ENCODE measurements around the gene HCK. TPM values are rescaled to one million over a fixed set of nuclear protein-coding genes. Genes with fewer than 3 reads are reported as not detected.
A peak's percentile ranks its signal among the peaks of the same experiment; 100 is the strongest.

HCK gene
- total RNA-seq, 1 donor from 2014 or later, result 0.34 TPM

DNA sequence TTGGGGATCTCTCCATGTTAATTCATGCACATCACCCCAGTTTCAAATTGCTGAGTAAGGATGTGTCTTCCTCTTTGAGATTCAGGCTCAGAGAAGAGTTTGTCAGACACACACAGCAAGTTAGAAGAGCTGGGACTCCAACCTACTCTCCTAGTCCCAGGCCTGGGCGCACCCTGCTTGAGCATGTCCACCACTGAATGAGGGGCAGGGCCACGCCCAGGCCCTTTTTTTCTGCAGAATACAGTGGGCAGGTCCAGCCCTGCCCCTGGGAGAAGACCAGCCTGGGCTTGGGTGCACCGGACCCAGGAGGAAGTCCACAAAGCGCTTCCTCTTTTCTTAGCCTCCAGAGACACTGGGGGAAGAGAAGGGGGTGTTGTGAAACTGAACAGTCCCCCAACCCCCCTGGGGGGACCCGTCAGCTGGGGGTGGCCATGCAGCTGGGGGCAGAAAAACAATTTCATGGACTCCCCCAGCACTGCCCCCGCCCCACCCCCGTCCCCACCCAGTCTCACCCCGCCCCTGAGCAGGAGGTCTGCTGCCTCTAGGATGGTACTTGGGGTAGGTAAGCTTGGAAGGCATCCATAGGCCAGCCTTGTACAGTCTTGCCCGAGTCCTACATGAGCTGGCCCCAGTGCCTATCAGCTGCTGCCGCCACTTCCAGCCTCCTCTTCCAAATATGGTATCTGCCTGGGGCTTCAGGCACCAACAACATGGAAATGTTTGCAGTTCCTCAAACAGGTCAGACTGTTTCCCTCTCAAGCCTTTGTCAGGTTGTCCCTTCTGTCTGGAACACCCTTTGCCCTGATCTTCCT lies 11.7 kb upstream of the HCK start:
- no peak overlapping the region for H3K4me3 Mint-ChIP-seq (ENCODE audit: unreplicated experiment)
- H3K9ac ChIP-seq (ENCODE audit: low read length), result no peak overlapping the region
- no peak for TF ChIP-seq EZH2 (IDR thresholded peaks at IDR 0.05; ENCODE audit: insufficient read depth, low read length)
- TF ChIP-seq, protein P1, sequence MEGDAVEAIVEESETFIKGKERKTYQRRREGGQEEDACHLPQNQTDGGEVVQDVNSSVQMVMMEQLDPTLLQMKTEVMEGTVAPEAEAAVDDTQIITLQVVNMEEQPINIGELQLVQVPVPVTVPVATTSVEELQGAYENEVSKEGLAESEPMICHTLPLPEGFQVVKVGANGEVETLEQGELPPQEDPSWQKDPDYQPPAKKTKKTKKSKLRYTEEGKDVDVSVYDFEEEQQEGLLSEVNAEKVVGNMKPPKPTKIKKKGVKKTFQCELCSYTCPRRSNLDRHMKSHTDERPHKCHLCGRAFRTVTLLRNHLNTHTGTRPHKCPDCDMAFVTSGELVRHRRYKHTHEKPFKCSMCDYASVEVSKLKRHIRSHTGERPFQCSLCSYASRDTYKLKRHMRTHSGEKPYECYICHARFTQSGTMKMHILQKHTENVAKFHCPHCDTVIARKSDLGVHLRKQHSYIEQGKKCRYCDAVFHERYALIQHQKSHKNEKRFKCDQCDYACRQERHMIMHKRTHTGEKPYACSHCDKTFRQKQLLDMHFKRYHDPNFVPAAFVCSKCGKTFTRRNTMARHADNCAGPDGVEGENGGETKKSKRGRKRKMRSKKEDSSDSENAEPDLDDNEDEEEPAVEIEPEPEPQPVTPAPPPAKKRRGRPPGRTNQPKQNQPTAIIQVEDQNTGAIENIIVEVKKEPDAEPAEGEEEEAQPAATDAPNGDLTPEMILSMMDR (IDR thresholded peaks at IDR 0.05; ENCODE audit: insufficient read depth, low read depth, low read length), result no peak
- peaks cover 2% of the 10 kb centered on the region for H3K36me3 Mint-ChIP-seq (ENCODE audit: low read depth, unreplicated experiment)
- no peak for DNase-seq (ENCODE audit: low read depth)
- no peak overlapping the region for H3K27ac Mint-ChIP-seq (ENCODE audit: unreplicated experiment)
- no peaks in the 10 kb centered on the region for H3K4me1 ChIP-seq (ENCODE audit: insufficient read depth, low read length)
- no peak overlapping the region for H3K4me3 ChIP-seq (ENCODE audit: insufficient read depth, low read depth, low read length)
- H3K36me3 ChIP-seq (ENCODE audit: insufficient read depth, low read length), result no peaks in the 10 kb centered on the region
- no peak overlapping the region for H2AFZ ChIP-seq (ENCODE audit: low read depth, low read length)
- H3K9me3 Mint-ChIP-seq (ENCODE audit: unreplicated experiment), result peaks cover 8% of the 10 kb centered on the region
- no peaks in the 10 kb centered on the region for H3K79me2 ChIP-seq (ENCODE audit: insufficient read depth, low read length)
- peaks cover 9% of the 10 kb centered on the region for H3K4me1 Mint-ChIP-seq (ENCODE audit: low read depth, unreplicated experiment)
- H3K27me3 ChIP-seq (ENCODE audit: insufficient read depth, low read length), result peaks cover 37% of the 10 kb centered on the region
- no peak overlapping the region for H3K27ac ChIP-seq (ENCODE audit: low read depth, low read length)
- no peaks in the 10 kb centered on the region for H3K9me3 ChIP-seq (ENCODE audit: insufficient read depth, low read depth, low read length)
- H4K20me1 ChIP-seq (ENCODE audit: insufficient read depth, low read length), result no peaks in the 10 kb centered on the region
- peaks cover 20% of the 10 kb centered on the region for H3K27me3 Mint-ChIP-seq (ENCODE audit: low read depth, unreplicated experiment)
- H3K4me2 ChIP-seq (ENCODE audit: low read length), result no peak overlapping the region
- FAIRE-seq, result no peak

DNA sequence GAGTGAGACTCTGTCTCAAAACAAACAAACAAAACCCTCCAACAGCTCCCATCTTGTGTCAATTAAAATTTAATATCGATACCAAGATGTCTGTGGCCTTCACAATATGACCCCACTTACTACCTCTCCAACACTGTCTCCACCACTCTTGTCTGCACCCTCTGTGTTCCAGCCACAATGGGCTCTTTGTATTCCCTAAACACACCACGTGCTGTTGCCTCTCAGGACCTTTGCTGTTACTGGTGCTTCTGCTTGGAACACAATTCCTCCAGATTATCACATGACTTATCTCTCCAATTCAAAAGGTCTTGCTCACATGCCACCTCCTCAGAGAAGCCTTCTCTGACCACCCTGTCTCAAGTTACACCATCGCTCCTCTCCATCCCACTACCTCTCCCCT lies 6.0 kb upstream of the HCK start:
- DNase-seq (ENCODE audit: low read depth), result no peak
- no peaks in the 10 kb centered on the region for H3K9me3 ChIP-seq (ENCODE audit: insufficient read depth, low read depth, low read length)
- no peak for FAIRE-seq
- no peaks in the 10 kb centered on the region for H3K36me3 ChIP-seq (ENCODE audit: insufficient read depth, low read length)
- TF ChIP-seq EZH2 (IDR thresholded peaks at IDR 0.05; ENCODE audit: insufficient read depth, low read length), result no peak
- TF ChIP-seq, protein P1 (IDR thresholded peaks at IDR 0.05; ENCODE audit: insufficient read depth, low read depth, low read length), result no peak
- H3K4me1 ChIP-seq (ENCODE audit: insufficient read depth, low read length), result no peaks in the 10 kb centered on the region
- H3K79me2 ChIP-seq (ENCODE audit: insufficient read depth, low read length), result no peaks in the 10 kb centered on the region
- Mint-ChIP-seq H3K27ac (ENCODE audit: unreplicated experiment) (no peak overlapping the region), H3K4me3 (ENCODE audit: unreplicated experiment) (no peak overlapping the region), H3K9me3 (ENCODE audit: unreplicated experiment) (peaks cover 6% of the 10 kb centered on the region), H3K27me3 (ENCODE audit: low read depth, unreplicated experiment) (peaks cover 33% of the 10 kb centered on the region), H3K36me3 (ENCODE audit: low read depth, unreplicated experiment) (peaks cover 2% of the 10 kb centered on the region), H3K4me1 (ENCODE audit: low read depth, unreplicated experiment) (no peaks in the 10 kb centered on the region)
- H3K9ac ChIP-seq (ENCODE audit: low read length), result no peak overlapping the region
- peaks cover 37% of the 10 kb centered on the region for H3K27me3 ChIP-seq (ENCODE audit: insufficient read depth, low read length)
- no peaks in the 10 kb centered on the region for H4K20me1 ChIP-seq (ENCODE audit: insufficient read depth, low read length)
- H2AFZ ChIP-seq (ENCODE audit: low read depth, low read length), result no peak overlapping the region
- no peak overlapping the region for H3K27ac ChIP-seq (ENCODE audit: low read depth, low read length)
- H3K4me2 ChIP-seq (ENCODE audit: low read length), result no peak overlapping the region
- no peak overlapping the region for H3K4me3 ChIP-seq (ENCODE audit: insufficient read depth, low read depth, low read length)

DNA sequence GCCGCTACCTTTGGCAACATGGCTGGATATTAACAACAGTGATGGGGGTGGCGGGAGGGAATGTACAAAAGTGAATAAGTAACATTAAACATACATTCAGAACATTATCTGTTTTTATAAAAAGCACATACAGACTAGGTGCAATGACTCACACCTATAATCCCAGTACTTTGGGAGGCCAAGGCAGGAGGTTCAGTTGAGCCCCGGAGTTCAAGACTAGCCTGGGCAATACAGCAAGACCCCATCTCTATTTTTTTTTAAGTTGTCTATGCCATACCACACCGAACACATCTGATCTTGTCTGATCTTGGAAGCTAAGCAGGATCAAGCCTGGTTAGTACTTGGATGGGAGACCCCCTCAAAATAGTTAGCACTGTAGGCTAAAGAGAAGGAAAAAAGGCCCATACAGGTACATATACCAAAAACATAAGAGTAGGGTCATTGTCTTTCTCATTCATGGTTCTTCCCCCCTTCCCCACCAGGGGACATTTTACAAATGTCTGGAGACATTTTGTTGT lies 1.7 kb upstream of the HCK start:
- H3K9ac ChIP-seq (ENCODE audit: low read length), result no peak overlapping the region
- no peak overlapping the region for H2AFZ ChIP-seq (ENCODE audit: low read depth, low read length)
- H3K27me3 Mint-ChIP-seq (ENCODE audit: low read depth, unreplicated experiment), result peaks cover 46% of the 10 kb centered on the region
- no peaks in the 10 kb centered on the region for H3K4me1 ChIP-seq (ENCODE audit: insufficient read depth, low read length)
- no peak for DNase-seq (ENCODE audit: low read depth)
- H3K27me3 ChIP-seq (ENCODE audit: insufficient read depth, low read length), result peaks cover 60% of the 10 kb centered on the region
- H3K36me3 ChIP-seq (ENCODE audit: insufficient read depth, low read length), result no peaks in the 10 kb centered on the region
- H3K9me3 Mint-ChIP-seq (ENCODE audit: unreplicated experiment), result peaks cover 17% of the 10 kb centered on the region
- peaks cover 3% of the 10 kb centered on the region for H3K36me3 Mint-ChIP-seq (ENCODE audit: low read depth, unreplicated experiment)
- H3K27ac ChIP-seq (ENCODE audit: low read depth, low read length), result no peak overlapping the region
- H3K79me2 ChIP-seq (ENCODE audit: insufficient read depth, low read length), result no peaks in the 10 kb centered on the region
- H3K4me1 Mint-ChIP-seq (ENCODE audit: low read depth, unreplicated experiment), result no peaks in the 10 kb centered on the region
- no peak for TF ChIP-seq EZH2 (IDR thresholded peaks at IDR 0.05; ENCODE audit: insufficient read depth, low read length)
- TF ChIP-seq, protein P1 (IDR thresholded peaks at IDR 0.05; ENCODE audit: insufficient read depth, low read depth, low read length), result no peak
- no peak for FAIRE-seq
- no peaks in the 10 kb centered on the region for H3K9me3 ChIP-seq (ENCODE audit: insufficient read depth, low read depth, low read length)
- H3K4me3 ChIP-seq (ENCODE audit: insufficient read depth, low read depth, low read length), result no peak overlapping the region
- H4K20me1 ChIP-seq (ENCODE audit: insufficient read depth, low read length), result no peaks in the 10 kb centered on the region
- H3K4me3 Mint-ChIP-seq (ENCODE audit: unreplicated experiment), result peak overlapping the region; percentile 20
- H3K27ac Mint-ChIP-seq (ENCODE audit: unreplicated experiment), result no peak overlapping the region
- no peak overlapping the region for H3K4me2 ChIP-seq (ENCODE audit: low read length)
